Activated naive CD4-positive, alpha-beta T cell treated with anti-CD3 and anti-CD28 coated beads, Interleukin-2, amount 10 ng/mL, durations not matched to agents 7 days and 5 days (primary cell): ENCODE results near the gene PKHD1.
"Not testable (repeated sequence)": the region's sequence is repeated elsewhere in the genome, so short reads cannot be mapped to it uniquely, and the experiment has no call there.

Experiments
- CTCF ChIA-PET: fragments of 350-600 bp; sonication (Branson Sonifier 250); formaldehyde crosslinking; loops from one replicate; lab custom pipeline; 2021; ENCODE audit warnings: antibody characterized with exemption; lab: Charles Lee
- DNase-seq: peaks from one replicate; pipeline ENCODE4 v3.0.0-alpha.2; 2020
- H3K27ac Mint-ChIP-seq: one replicate; pipeline ENCODE4 v1.8.0; 2021; ENCODE audit warnings: mild to moderate bottlenecking, moderate library complexity, mixed read lengths
- H3K27me3 Mint-ChIP-seq: one replicate; pipeline ENCODE4 v1.8.0; 2021; ENCODE audit warnings: mild to moderate bottlenecking, mixed read lengths
- H3K36me3 Mint-ChIP-seq: one replicate; pipeline ENCODE4 v1.8.0; 2021; ENCODE audit warnings: mixed read lengths
- H3K4me1 Mint-ChIP-seq: one replicate; pipeline ENCODE4 v1.8.0; 2021; ENCODE audit warnings: mixed read lengths
- H3K4me3 Mint-ChIP-seq: one replicate; pipeline ENCODE4 v1.8.0; 2021; ENCODE audit warnings: mild to moderate bottlenecking, moderate library complexity, mixed read lengths
- H3K9me3 Mint-ChIP-seq: one replicate; pipeline ENCODE4 v1.8.0; 2021; ENCODE audit warnings: mixed read lengths

Gene PKHD1

DNA sequence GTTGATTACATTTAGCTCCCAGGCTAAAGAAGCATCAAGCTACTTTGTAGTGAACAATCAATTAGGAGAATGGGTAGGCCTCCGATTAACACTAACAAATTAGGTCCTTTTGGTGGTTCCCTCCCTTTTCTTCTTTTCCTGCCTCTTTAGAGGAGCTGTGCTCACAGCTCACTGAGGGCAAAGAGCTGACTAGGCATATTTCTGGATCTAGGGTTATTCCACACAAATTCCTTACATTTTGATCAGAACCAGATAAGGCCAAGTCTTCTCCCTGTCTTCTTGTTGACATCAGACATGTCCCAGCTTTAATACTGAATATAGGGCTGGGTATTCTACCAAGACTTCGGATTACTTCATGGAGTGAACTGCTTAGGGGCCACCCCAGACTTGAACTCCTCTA, 119.1 kb downstream of the PKHD1 start:
- DNase-seq, result no peak
- Mint-ChIP-seq H3K36me3 (no peaks in the 10 kb centered on the region), H3K4me1 (no peaks in the 10 kb centered on the region), H3K27me3 (peaks cover 4% of the 10 kb centered on the region), H3K4me3 (no peak overlapping the region), H3K27ac (no peak overlapping the region), H3K9me3 (no peaks in the 10 kb centered on the region)
- CTCF ChIA-PET, result no interaction called here

DNA sequence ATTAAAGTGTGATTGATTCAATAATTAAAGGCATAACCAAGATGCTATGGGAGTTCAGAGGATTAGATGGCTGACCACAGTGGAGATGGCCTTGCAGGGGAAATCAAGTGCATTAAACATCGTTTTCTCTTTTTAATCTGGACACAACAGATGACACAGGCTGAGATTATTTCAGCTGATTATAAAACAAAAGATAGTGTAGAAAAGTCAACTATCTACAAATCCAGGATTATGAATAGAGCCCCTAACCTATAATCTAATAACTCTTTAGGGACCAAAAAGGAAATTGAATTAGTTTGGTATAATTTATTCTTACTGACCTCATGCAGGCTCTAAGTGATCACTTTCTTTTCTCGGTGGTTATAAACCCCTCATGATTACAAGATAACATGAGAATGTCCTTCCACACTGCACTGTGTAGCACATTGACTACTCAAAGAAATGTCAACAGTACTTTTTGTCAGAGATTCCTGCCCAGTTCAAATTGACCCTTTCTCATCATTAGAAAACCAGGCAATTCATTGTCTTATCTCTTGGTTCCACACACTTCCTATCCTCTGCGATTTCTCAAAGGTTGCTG, 122.1 kb downstream of the PKHD1 start:
- no peak overlapping the region for H3K27ac Mint-ChIP-seq
- no peaks in the 10 kb centered on the region for H3K9me3 Mint-ChIP-seq
- no peak for DNase-seq
- CTCF ChIA-PET, result no interaction called here
- H3K36me3 Mint-ChIP-seq, result no peaks in the 10 kb centered on the region
- no peak overlapping the region for H3K4me3 Mint-ChIP-seq
- no peaks in the 10 kb centered on the region for H3K4me1 Mint-ChIP-seq
- H3K27me3 Mint-ChIP-seq, result peaks cover 4% of the 10 kb centered on the region

- DNase-seq, result no peak
- H3K4me3 Mint-ChIP-seq, result no peak overlapping the region
- peaks cover 8% of the 10 kb centered on the region for H3K27me3 Mint-ChIP-seq
- no peak overlapping the region for H3K27ac Mint-ChIP-seq
- H3K9me3 Mint-ChIP-seq, result no peaks in the 10 kb centered on the region
- H3K4me1 Mint-ChIP-seq, result no peaks in the 10 kb centered on the region
- H3K36me3 Mint-ChIP-seq, result no peaks in the 10 kb centered on the region
- CTCF ChIA-PET, result interaction anchor here (0.7 kb wide), 1 partner anchor 302 kb away, joined by 3 read pairs; no protein-coding TSS in a partner anchor
These were observed 123.4 kb downstream of the PKHD1 start for GRCh38 chr6:51963980-51964379.

- CTCF ChIA-PET, result no interaction called here
- Mint-ChIP-seq H3K36me3 (no peaks in the 10 kb centered on the region), H3K27ac (no peak overlapping the region), H3K9me3 (no peaks in the 10 kb centered on the region), H3K4me3 (no peak overlapping the region), H3K27me3 (peaks cover 8% of the 10 kb centered on the region), H3K4me1 (no peaks in the 10 kb centered on the region)
- DNase-seq, result no peak
These were observed 125.1 kb downstream of the PKHD1 start for GRCh38 chr6:51962354-51962753.

GRCh38 chr6:51960419-51960818, 127.0 kb downstream of the PKHD1 start:
- H3K27me3 Mint-ChIP-seq, result peaks cover 4% of the 10 kb centered on the region
- H3K4me1 Mint-ChIP-seq, result no peaks in the 10 kb centered on the region
- CTCF ChIA-PET, result interaction anchor here (0.6 to 1.1 kb wide), 3 partner anchors 36 to 1144 kb away, joined by 3 to 4 read pairs (median 3); no protein-coding TSS in a partner anchor
- no peak overlapping the region for H3K27ac Mint-ChIP-seq
- no peak for DNase-seq
- no peaks in the 10 kb centered on the region for H3K36me3 Mint-ChIP-seq
- H3K9me3 Mint-ChIP-seq, result no peaks in the 10 kb centered on the region
- no peak overlapping the region for H3K4me3 Mint-ChIP-seq

DNA sequence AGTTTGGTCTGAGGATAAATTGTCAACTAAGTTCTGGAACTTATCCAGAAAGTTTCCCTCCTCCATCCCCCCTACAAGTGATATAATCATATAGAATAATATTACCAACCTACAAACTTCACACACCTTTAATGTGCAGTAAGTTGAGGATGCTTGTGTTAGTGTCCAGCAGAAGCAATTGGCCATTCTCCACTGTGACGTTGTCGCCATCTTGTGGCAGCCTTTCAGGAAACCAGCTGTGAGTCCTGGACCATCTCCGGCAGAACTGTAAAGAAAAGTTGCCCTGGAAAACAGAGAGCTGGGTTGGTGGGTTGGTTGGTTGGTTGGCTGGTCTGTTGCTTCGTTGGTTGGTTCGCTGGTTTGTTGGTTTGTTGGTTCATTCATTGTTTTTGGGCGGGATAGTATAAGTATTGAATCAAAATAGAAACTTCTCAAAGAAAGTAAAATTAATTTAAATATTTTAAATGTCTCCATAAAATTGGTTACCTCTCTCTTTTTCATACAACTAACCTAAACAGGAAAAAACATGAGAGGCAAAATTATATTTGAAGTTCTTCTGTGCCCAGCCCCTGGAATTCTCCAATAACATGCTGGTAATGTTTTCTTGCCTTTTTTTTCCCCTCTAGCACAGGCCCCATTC, 127.5 kb downstream of the PKHD1 start:
- CTCF ChIA-PET, result interaction anchor here (0.7 to 1.1 kb wide), 3 partner anchors 36 to 1144 kb away, joined by 3 to 4 read pairs (median 3); no protein-coding TSS in a partner anchor
- H3K27ac Mint-ChIP-seq, result no peak overlapping the region
- no peaks in the 10 kb centered on the region for H3K36me3 Mint-ChIP-seq
- no peaks in the 10 kb centered on the region for H3K4me1 Mint-ChIP-seq
- peak; percentile 63 for DNase-seq
- H3K27me3 Mint-ChIP-seq, result peaks cover 4% of the 10 kb centered on the region
- no peaks in the 10 kb centered on the region for H3K9me3 Mint-ChIP-seq
- no peak overlapping the region for H3K4me3 Mint-ChIP-seq

DNA sequence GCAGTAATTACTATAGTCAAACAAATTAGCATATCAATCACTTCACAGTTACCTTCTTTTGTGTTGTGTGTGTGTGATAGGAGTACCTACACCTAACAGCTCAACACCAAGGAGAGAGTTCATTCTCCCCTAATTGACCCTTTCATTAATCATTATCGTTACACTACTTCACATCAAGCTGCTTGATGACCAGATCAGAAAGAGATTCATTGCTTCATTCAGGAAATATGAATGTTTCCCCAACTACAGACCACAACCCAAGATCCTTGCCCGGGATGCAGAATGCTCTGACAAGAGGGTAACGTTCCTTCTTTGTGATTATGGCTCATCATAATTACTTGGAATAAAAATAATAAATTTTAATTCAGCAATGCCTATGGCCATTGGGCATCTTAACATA, 132.7 kb downstream of the PKHD1 start:
- Mint-ChIP-seq H3K27ac (no peak overlapping the region), H3K36me3 (no peaks in the 10 kb centered on the region), H3K9me3 (no peaks in the 10 kb centered on the region), H3K4me3 (no peak overlapping the region), H3K4me1 (no peaks in the 10 kb centered on the region), H3K27me3 (peaks cover under 1% of the 10 kb centered on the region)
- no peak for DNase-seq
- CTCF ChIA-PET, result no interaction called here

- CTCF ChIA-PET, result interaction anchor here (1.8 kb wide), 1 partner anchor 69 kb away, joined by 5 read pairs; no protein-coding TSS in a partner anchor
- Mint-ChIP-seq H3K9me3 (no peaks in the 10 kb centered on the region), H3K36me3 (no peaks in the 10 kb centered on the region), H3K27ac (no peak overlapping the region), H3K4me1 (no peaks in the 10 kb centered on the region), H3K4me3 (no peak overlapping the region), H3K27me3 (no peaks in the 10 kb centered on the region)
- no peak for DNase-seq
These were observed 134.2 kb downstream of the PKHD1 start for GRCh38 chr6:51953246-51953645.

DNA sequence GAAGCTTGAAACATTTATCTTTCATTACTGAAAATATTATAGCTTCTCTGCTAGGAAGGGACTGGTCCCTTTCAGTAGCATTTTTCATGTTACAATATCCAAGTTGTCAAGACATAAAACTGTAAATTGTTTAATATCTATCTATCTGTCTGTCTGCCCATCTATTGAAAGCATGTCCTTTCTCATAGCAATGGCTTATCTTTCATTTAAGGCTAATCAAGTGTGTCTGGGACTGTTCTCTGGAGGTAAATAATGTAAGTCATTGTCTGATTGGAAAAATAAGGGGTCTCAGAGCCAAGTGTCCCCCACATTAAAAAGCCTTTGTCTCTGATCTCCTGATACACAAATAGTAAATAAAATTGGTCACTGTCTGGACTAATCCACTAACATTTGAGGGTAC, 135.5 kb downstream of the PKHD1 start:
- no peak for DNase-seq
- H3K27me3 Mint-ChIP-seq, result no peaks in the 10 kb centered on the region
- H3K4me3 Mint-ChIP-seq, result no peak overlapping the region
- no peaks in the 10 kb centered on the region for H3K4me1 Mint-ChIP-seq
- H3K36me3 Mint-ChIP-seq, result no peaks in the 10 kb centered on the region
- CTCF ChIA-PET, result no interaction called here
- no peaks in the 10 kb centered on the region for H3K9me3 Mint-ChIP-seq
- no peak overlapping the region for H3K27ac Mint-ChIP-seq

DNA sequence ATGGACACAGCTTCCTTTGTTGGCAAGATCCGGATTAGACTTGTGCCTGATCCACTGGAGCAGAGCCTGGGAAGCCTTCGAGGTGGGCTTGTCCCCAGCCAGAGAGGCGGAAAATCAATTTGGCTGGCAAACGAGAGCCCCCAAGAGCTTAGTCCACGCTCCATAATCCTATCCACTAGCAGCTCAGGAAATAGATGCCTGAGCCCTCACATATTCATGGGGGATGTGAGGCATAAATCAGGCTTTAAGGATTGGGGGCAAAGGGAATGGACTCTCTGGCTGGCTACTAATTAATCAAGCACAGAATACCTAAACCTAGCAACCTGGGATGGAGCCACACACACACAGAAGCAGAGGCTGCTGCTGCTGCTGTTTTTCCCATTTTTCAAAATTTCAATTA, 137.9 kb downstream of the PKHD1 start:
- CTCF ChIA-PET, result no interaction called here
- H3K27ac Mint-ChIP-seq, result no peak overlapping the region

GRCh38 chr6:51939695-51940094, 147.7 kb downstream of the PKHD1 start:
- H3K27me3 Mint-ChIP-seq, H3K4me3 Mint-ChIP-seq, DNase-seq, CTCF ChIA-PET, H3K4me1 Mint-ChIP-seq, H3K36me3 Mint-ChIP-seq, H3K9me3 Mint-ChIP-seq, H3K27ac Mint-ChIP-seq: not testable (repeated sequence)

More for the DNA sequence above, 137.9 kb downstream of the PKHD1 start:
- Mint-ChIP-seq H3K27me3 (no peaks in the 10 kb centered on the region), H3K36me3 (no peaks in the 10 kb centered on the region), H3K4me1 (no peaks in the 10 kb centered on the region), H3K4me3 (no peak overlapping the region), H3K9me3 (no peaks in the 10 kb centered on the region)
- DNase-seq, result no peak

DNA sequence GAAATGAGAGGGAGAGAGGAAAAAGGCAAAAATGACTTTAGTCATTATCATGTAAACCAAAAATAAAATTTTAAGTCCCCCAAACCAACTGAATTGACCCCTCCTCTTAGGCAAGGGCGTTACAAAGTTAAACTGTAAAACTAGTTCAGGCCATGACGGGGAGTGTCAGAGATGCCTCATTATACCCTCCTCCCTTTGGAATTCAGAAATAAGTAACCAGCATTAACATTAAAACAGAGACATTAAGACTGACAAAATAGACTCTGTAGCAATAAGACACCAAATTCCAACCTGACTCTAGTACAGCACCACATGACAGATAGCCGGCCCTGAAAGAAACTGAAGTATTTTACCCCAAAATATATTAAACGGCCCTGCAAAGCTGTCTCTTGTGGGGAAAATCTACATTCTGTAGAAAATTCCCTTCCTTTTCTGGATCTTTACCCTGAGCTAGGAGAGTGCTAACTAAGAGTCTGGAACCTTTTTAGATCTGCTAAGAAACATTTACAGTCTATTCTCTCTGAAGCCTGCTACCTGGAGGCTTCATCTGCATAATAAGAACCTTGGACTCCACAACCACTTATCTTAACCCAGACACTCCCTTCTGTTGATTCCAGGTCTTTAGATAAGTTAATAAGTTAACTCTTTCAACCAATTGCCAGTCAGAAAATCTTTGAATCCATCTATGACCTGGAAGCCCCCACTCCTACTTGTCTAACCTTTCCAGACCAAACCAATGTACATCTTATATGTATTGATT, 150.7 kb downstream of the PKHD1 start:
- no peaks in the 10 kb centered on the region for H3K27me3 Mint-ChIP-seq
- CTCF ChIA-PET, result no interaction called here
- H3K4me3 Mint-ChIP-seq, result no peak overlapping the region

GRCh38 chr6:51934098-51934497, 153.3 kb downstream of the PKHD1 start:
- no peak overlapping the region for H3K4me3 Mint-ChIP-seq
- H3K4me1 Mint-ChIP-seq, result no peaks in the 10 kb centered on the region
- H3K27ac Mint-ChIP-seq, result no peak overlapping the region
- no peaks in the 10 kb centered on the region for H3K9me3 Mint-ChIP-seq
- H3K36me3 Mint-ChIP-seq, result no peaks in the 10 kb centered on the region
- CTCF ChIA-PET, result interaction anchor here (0.7 kb wide), 1 partner anchor 226 kb away, joined by 3 read pairs; no protein-coding TSS in a partner anchor
- no peaks in the 10 kb centered on the region for H3K27me3 Mint-ChIP-seq
- no peak for DNase-seq

More for the DNA sequence above, 150.7 kb downstream of the PKHD1 start:
- no peak overlapping the region for H3K27ac Mint-ChIP-seq
- H3K9me3 Mint-ChIP-seq, result no peaks in the 10 kb centered on the region
- no peaks in the 10 kb centered on the region for H3K36me3 Mint-ChIP-seq
- no peak for DNase-seq
- H3K4me1 Mint-ChIP-seq, result no peaks in the 10 kb centered on the region

- Mint-ChIP-seq H3K4me3 (no peak overlapping the region), H3K27me3 (no peaks in the 10 kb centered on the region), H3K27ac (no peak overlapping the region), H3K36me3 (no peaks in the 10 kb centered on the region), H3K4me1 (no peaks in the 10 kb centered on the region), H3K9me3 (no peaks in the 10 kb centered on the region)
- CTCF ChIA-PET, result no interaction called here
- no peak for DNase-seq
These were observed 154.5 kb downstream of the PKHD1 start for GRCh38 chr6:51932956-51933355.
